Measurements from ENCODE around the gene GATD1.

DNA sequence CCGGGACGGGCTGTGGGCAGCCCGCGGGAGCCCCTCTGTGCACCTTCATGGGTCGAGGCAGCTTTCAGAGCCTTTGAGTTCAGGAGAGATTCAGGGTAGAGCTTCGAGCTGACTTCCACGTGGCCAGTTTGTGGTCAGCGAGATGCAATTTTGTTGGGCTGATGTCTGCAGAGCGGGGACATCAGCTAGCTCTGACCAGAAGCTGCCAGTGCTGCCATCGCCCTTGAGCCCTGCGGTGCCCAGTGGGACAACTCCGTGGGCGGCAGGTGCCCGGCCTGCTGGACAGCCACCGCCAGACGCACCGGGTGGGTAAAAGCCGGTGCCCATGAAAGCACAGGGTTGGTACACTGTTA lies 29.3 kb downstream of the GATD1 start:
- TF ChIP-seq POLR2AphosphoS5 (IDR thresholded peaks at IDR 0.05; ENCODE audit: borderline replicate concordance, low read depth, low read length), result no peak
- TF ChIP-seq EZH2 (IDR thresholded peaks at IDR 0.05), result no peak
